ENCODE results near the gene TNS1.

DNA sequence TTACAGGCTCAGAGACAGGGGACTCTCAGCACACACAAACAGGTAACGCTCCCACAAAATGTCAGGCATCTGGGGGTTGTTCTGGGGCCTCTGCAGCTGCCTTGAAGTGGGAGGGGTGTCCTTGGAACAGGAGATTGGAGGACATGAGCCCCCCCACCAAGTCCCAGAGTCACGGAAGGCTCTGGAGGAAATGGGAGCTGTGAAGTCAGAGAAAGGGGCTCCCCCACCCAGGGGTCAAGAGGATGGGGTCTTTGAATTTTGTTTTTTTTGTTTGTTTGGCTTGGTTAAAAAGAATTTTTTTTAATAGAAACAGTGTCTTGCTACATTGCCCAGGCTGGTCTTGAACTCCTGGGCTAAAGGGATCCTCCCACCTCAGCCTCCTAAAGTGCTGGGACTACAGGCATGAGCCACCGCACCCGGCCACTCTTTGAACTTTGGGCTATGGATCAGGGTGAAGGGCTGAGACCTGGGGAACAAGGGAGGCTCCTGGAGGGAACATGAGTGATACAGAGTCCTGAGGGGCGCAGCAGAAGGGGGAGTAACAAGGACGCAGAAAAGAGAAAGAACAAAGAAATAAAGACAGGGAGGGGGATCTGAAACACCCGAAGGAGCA, 46.8 kb downstream of the TNS1 start:
- TF ChIP-seq, protein P1, sequence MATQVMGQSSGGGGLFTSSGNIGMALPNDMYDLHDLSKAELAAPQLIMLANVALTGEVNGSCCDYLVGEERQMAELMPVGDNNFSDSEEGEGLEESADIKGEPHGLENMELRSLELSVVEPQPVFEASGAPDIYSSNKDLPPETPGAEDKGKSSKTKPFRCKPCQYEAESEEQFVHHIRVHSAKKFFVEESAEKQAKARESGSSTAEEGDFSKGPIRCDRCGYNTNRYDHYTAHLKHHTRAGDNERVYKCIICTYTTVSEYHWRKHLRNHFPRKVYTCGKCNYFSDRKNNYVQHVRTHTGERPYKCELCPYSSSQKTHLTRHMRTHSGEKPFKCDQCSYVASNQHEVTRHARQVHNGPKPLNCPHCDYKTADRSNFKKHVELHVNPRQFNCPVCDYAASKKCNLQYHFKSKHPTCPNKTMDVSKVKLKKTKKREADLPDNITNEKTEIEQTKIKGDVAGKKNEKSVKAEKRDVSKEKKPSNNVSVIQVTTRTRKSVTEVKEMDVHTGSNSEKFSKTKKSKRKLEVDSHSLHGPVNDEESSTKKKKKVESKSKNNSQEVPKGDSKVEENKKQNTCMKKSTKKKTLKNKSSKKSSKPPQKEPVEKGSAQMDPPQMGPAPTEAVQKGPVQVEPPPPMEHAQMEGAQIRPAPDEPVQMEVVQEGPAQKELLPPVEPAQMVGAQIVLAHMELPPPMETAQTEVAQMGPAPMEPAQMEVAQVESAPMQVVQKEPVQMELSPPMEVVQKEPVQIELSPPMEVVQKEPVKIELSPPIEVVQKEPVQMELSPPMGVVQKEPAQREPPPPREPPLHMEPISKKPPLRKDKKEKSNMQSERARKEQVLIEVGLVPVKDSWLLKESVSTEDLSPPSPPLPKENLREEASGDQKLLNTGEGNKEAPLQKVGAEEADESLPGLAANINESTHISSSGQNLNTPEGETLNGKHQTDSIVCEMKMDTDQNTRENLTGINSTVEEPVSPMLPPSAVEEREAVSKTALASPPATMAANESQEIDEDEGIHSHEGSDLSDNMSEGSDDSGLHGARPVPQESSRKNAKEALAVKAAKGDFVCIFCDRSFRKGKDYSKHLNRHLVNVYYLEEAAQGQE (IDR thresholded peaks at IDR 0.05; ENCODE audit: insufficient read depth in 1 of 2, low read depth in 2 of 2, low read length in 1 of 2): no peak
- no peak for TF ChIP-seq TCF7L2 (IDR thresholded peaks at IDR 0.05; ENCODE audit: low read depth, low read length)
- no peak for TF ChIP-seq POLR2AphosphoS5 (IDR thresholded peaks at IDR 0.05; ENCODE audit: low read depth, low read length)

Data from Panc1 (cell line).